Body of pancreas (tissue), 4 donors: ENCODE data around the gene LOXL4.

ENCODE experiments used
- CTCF ChIP-seq, 7 experiments: fragments of 450-650 bp in 4 of 7; fragments of 200-600 bp in 3 of 7; sonication (generic) in 3 of 7; IDR thresholded peaks; one replicate each; pipeline ENCODE4 v1.5.1; 2016 to 2019; ENCODE audit warnings: antibody characterized with exemption in 7 of 7
- POLR2A ChIP-seq, 3 donors: fragments of 450-650 bp; IDR thresholded peaks; one replicate each; pipeline ENCODE4 v1.6.1; 2016; ENCODE audit warnings: antibody characterized with exemption in 3 of 3, mild to moderate bottlenecking in 2 of 3

GRCh38 chr10:98257198-98257597 is 10.8 kb downstream of the LOXL4 start:
- TF ChIP-seq CTCF (IDR thresholded peaks at IDR 0.05), result no peak
- TF ChIP-seq POLR2A (IDR thresholded peaks at IDR 0.05), result no peak
